HG02840 (cell line): ENCODE data around the gene PGAM2.

Experiments
- ATAC-seq: cut with Tn5 transposase; IDR thresholded peaks from one replicate; pipeline ENCODE4 v1.9.1; 2021; ENCODE audit warnings: mild to moderate bottlenecking, moderate library complexity, moderate number of reproducible peaks; ENCODE audit not compliant: unreplicated experiment, low FRiP score

The PGAM2 gene

DNA sequence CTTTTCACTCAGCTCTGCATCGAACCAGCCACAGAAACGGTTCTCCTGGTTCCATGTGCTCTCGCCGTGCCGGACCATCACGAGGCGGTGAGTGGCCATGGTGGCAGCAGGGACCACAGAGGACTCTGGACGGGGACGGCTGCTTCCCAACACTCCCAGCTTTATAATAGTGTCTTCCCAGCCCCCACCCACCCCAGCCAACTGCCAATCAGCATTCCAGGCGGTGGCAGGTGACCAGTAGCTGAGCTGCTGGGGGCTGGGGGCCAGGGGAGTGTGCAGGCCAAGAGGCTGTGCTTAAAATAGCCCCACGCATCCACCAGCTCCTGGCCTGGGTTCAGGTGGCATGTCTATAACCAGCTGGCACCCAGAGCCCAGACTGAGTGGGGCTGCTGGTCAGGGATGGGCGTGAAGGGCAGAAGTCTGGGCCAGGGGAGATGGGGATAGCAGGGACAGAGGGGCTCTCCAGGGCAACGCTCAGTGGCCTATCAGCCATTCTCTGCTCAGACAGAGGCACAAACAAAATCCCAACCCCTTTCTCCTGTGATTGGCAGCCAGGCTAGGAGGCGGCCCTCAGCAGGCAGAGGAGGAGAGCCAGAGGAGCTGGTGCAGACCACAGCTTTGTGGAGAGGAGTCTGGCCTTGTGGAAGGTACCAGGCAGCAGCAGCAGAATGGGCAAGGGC is at the start of gene PGAM2:
TSS of gene PGAM2 (minus strand) at position 137 of the 680 bp plus-strand sequence. CDS start at position 99, 38 bp downstream.
- ATAC-seq = no peak

DNA sequence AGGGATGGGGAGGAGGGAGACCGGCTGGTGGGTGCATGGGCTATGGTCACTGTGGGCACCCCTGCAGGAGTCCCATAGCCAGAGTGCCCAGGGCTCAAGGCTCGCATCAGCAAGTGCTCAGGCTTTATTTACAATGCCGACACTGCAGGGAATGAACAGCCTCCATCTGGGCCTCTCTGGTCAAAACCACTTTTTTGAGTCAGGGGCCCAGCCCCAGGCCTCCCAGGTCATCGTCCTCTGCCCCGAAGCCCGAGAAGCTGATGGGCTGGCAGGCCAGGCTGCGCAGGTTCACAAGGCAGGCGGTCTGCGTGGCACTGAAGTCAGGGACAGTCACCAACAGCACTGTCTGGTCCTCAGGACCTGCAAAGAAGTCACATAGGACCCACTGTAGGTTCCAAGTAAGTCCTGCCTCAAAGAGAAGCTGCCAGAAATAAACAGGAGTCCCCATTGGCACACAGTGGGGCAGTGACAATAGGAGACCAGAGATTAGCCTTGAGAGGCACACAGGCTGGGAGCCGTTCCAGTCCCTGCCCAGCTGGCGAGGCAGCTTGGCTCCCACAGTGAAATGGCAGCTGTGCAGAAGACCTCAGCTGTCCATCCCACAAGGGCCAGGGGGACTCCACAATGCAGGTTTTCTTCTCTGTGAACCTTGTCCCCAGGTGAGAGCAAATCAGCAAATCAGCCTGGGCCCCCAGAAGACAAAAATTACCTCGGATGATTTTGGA is 49.4 kb upstream of the PGAM2 start:
- no peak for ATAC-seq

DNA sequence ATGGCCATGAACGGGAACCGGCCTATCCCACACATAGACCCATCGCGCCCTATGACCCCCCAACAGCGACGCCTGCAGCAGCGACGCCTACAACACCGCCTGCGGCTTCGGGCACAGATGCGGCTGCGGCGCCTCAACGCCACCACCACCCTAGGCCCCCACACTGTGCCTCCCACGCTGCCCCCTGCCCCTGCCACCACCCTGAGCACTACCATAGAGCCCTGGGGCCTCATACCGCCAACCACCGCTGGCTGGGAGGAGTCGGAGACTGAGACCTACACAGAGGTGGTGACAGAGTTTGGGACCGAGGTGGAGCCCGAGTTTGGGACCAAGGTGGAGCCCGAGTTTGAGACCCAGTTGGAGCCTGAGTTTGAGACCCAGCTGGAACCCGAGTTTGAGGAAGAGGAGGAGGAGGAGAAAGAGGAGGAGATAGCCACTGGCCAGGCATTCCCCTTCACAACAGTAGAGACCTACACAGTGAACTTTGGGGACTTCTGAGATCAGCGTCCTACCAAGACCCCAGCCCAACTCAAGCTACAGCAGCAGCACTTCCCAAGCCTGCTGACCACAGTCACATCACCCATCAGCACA is 48.5 kb upstream of the PGAM2 start:
- ATAC-seq = no peak

DNA sequence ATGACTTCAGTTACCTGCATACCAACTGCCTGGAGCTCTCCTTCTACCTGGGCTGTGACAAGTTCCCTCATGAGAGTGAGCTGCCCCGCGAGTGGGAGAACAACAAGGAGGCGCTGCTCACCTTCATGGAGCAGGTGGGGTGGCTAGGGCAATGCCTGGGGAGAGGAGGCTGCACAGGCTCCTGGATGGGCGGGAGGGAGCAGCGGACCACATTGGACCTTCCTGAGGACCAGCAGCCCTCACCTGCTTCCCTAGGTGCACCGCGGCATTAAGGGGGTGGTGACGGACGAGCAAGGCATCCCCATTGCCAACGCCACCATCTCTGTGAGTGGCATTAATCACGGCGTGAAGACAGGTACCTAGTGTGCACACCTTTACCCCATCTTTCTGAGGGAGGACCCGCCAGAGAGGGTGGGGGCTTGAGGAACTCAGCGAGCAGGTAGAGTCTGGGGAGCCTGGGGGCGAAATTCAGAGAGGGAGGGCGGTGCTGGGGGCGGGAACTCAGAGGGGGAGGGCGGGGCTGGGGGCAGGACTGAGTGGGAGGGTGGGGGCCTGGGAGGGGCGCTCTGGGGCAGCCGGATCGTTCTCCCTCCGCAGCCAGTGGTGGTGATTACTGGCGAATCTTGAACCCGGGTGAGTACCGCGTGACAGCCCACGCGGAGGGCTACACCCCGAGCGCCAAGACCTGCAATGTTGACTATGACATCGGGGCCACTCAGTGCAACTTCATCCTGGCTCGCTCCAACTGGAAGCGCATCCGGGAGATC is 47.8 kb upstream of the PGAM2 start:
- no peak for ATAC-seq

DNA sequence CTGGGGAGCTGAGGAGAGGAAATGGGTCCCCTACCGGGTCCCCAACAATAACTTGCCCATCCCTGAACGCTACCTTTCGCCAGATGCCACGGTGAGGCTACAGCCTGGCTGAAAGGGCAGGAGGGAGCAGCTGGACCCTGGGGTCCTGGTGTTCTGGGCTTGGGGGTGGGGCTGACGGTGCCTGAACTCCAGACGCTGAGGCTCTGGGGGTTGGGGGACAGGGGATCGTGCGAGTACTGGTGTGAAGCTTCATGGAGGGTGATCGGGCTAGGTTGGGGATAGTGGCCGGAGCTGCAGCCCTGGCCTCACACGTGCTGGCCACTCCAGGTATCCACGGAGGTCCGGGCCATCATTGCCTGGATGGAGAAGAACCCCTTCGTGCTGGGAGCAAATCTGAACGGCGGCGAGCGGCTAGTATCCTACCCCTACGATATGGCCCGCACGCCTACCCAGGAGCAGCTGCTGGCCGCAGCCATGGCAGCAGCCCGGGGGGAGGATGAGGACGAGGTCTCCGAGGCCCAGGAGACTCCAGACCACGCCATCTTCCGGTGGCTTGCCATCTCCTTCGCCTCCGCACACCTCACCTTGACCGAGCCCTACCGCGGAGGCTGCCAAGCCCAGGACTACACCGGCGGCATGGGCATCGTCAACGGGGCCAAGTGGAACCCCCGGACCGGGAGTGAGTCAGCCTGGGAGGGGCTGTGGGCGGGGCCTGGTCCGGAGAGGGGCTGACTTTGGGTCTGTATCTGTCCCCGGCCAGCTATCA is 47.0 kb upstream of the PGAM2 start:
- no peak for ATAC-seq

DNA sequence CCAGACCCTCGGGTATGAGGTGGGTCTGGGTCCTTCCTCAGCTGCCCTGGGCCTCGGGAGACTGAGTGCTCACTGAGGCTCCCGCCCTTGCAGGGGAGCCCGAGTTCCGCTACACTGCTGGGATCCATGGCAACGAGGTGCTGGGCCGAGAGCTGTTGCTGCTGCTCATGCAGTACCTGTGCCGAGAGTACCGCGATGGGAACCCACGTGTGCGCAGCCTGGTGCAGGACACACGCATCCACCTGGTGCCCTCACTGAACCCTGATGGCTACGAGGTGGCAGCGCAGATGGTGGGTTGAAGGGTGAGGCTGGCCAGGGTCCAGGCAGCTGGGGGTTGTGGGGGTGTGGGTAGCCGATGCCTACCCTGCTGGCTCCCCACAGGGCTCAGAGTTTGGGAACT is 46.4 kb upstream of the PGAM2 start:
- no peak for ATAC-seq

DNA sequence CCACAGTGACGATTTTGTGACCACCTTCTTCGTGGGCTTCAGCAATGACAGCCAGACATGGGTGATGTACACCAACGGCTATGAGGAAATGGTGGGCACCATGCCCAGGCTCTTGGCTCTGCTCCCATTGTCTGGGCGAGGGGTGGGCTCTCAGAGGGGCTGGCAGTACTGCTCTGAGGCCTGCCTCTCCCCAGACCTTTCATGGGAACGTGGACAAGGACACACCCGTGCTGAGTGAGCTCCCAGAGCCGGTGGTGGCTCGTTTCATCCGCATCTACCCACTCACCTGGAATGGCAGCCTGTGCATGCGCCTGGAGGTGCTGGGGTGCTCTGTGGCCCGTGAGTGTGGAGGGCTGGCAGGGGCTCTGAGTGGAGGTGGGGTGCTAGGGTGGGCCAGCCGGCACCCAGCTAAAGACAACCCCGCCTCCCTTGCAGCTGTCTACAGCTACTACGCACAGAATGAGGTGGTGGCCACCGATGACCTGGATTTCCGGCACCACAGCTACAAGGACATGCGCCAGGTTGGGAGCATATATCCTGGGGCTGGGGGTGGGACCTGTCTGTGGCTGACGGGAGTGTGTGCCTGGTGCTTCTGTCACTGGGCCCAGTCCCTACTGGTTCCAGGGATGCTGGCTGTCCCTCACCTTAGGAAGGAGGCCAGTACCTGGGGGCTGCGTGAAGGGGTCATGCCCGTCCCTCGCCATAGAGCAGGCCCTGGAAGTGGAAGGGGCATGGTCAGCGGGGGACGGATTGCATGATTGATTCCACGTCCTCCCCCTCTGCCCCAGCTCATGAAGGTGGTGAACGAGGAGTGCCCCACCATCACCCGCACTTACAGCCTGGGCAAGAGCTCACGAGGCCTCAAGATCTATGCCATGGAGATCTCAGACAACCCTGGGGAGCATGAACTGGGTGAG is 45.6 kb upstream of the PGAM2 start:
- ATAC-seq = no peak

DNA sequence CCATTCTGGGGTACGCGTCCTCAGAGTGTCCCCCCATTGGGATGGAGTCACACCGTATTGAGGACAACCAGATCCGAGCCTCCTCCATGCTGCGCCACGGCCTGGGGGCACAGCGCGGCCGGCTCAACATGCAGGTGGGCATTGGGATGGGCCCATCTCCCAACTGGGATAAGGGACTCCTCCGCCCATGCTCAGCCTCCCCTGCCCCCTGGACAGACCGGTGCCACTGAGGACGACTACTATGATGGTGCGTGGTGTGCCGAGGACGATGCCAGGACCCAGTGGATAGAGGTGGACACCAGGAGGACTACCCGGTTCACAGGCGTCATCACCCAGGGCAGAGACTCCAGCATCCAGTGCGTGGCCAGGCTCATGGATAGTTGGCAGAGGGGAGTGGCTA is 44.6 kb upstream of the PGAM2 start:
- ATAC-seq = no peak

DNA sequence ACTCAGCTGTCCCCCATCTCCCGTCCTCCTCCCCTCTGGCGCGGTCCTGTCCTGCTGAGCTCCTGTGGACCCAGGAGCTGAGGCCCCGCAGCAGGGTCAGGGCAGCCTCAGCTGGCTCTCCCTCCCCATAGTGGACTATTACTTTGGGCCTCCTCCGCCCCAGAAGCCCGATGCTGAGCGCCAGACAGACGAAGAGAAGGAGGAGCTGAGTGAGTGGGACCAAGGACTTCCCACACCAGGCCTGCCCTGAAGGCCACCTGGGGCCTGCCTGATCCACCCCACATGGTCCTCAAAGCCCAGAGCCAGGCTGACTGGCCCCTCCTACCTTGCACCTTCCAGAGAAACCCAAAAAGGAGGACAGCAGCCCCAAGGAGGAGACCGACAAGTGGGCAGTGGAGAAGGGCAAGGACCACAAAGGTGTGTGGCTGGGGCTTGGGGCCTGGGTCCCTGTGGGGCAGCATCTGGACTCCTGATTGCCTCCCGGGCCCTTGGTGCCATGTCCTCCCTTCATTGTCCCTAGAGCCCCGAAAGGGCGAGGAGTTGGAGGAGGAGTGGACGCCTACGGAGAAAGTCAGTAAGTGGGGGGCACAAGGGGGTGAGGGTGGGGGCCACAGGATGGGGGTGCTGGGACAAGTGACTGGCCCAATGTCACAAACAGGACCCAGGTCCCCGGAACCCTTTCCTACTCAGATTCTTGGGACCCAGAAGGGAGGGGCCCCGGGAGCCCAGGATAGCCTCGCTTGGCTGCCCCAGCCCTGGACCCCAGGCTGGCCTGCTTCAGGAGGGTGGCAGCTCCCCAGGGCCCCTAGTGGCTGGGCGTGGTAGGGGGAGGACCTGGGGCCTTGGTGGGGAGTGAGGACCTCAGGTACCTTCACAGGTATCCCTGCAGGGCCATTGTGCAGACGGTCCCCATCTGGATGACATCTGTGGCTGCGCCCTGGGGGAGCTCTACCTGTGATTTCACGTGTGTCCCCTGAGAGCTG is 43.7 kb upstream of the PGAM2 start:
- ATAC-seq = no peak

DNA sequence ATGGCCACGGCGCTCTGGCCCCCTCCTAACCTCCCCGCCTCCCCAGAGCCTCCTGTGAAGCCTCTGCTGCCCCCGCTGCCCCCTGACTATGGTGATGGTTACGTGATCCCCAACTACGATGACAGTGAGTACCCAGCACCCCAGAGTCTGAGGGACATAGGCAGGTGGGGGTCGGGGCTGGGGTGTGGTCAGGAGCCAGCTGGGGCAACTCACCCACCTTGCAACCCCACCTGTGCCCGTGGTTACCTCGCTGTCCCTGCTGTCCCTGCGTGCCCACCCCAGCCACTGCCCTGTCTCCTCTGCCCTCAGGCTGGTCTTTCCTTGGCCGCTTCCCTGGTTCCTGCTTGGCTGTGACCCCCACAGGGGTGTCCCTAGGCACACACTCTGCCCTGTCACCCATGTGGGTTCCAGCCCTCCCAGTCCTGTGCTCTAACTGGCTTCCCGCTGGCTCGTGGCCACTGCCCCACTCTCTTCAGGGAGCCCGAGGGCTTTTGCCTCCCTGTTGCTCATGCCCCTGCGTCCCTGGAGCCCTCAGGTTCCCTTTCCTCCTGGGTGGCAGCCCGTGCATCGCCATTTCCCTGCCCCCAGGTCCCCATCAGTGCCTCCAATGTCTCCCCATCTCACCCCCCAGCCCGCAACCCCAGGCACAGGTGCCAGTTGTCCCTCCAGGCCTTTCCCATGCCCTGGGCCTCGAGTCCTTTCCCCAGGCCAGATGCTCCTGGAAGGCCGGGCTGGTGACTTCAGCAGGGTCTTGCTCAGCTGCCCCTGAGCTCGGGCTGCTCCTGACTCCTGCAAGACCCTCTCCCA is 42.8 kb upstream of the PGAM2 start:
- no peak for ATAC-seq

DNA sequence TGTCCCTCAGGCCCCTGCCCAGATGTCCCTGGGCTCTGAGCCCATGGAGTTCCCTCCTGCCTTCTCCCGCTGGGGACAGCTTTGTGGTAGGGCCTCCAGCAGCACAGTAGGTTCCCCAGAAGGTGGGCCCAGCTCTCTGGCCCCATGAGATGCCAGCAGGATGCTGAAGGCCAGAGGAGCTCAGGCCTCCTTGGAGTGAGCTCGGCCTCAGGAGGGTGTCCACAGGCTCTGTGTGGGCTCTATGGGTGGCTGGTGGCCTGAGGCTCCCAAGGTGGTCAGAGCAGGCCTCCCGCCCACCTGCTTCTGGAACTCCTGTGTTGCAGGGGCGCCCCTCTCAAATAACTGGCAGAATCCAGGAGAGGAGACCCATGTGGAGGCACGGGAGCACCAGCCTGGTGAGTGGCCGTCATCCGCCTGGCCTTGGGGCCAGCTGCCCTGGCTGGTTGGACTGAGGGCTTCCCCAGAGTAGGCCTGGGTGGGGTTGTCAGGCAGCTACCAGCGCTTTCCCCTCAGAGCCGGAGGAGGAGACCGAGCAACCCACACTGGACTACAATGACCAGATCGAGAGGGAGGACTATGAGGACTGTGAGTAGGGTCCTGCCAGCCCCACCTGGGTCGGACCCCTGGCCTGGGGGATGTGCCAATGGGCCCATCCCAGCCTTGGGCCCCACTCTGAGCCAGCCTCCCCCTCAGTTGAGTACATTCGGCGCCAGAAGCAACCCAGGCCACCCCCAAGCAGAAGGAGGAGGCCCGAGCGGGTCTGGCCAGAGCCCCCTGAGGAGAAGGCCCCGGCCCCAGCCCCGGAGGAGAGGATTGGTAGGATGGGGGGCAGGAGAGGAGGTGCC is 42.0 kb upstream of the PGAM2 start:
- no peak for ATAC-seq

DNA sequence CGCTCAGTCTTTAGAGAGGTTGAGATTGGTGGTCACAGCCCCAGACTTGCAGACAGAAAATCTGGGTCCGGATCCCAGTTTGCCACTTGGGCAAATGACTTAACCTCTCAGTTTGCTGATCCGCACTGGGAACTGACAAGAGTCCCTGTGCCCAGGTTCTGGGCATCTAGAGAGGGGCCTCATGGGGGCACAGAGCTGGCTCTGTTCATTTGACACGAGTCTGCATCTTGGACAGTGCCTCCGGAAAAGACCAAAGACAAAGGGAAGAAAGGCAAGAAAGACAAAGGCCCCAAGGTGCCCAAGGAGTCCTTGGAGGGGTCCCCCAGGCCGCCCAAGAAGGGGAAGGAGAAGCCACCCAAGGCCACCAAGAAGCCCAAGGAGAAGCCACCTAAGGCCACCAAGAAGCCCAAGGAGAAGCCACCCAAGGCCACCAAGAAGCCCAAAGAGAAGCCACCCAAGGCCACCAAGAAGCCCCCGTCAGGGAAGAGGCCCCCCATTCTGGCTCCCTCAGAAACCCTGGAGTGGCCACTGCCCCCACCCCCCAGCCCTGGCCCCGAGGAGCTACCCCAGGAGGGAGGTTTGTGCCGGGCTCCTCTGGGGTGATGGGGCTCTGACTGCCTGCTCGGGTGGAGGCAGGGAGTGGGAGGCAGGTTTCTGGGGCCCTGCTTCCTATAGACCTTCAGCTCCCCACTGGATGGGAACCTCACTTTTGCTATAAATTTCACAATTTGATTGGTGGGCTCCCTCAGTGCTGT is 41.1 kb upstream of the PGAM2 start:
- ATAC-seq = no peak

DNA sequence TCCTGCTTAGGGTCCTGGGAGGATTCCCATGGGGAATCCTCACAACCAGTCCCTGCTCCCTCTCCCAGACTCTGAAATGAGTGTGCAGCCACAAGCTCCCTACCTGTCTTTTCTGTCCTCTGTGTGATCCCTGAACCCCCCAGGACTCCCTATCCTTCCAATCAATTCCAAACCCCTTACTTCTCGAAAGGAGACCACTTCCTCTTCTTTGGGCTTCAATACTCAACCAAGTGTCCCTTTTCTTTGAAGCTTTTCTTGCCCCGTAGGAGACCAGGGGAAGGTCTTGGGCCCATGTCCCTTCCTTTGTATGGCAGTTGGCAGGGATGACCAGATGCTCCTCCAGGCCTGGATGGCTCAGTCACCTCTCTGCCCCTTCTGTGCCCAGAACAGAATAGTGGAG is 40.5 kb upstream of the PGAM2 start:
- no peak for ATAC-seq

DNA sequence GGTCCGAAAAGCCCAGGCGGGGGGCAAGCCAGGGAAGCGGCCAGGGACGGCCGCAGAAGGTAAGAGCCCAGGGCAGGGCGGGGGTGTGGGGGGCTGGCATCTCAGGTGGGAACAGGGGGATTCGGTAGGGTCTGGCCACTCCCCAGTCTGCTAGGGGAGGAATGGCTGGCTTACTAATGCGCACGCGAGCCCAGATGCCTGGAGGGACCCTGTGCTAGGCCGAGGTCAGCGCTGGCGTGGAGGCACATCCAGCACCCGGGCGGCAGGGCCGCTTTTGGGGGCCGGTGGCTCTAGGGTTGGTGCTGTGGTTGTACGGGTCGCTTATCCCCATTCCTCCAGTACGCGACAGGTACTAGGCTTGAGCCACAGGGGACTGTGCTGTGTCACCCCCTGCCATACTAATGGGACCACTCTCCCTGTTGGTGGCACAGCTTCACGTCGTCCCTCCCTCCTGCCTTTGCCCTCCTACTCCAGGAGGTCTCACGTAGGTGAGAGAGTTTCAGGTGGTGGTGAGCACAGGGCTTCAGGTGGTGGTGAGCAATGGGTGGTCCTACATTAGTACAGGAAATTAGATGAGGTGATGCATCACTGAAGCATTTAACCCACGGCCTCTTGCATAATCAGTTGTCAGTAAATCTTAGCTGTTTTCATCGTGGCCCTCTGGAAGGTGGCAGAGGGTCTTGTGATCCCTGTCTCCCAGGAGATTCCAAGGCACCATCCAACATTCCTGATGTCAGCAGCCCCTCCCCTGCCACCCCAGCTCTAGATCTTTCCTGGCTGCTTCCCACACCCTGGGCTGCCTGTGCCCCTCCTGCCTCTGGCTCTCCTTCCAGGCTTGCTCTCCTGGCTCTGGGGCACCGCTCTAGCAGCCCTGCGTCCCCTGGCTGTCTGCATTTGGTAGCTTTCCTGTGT is 39.7 kb upstream of the PGAM2 start:
- no peak for ATAC-seq
